Omental fat pad (tissue), 4 donors: ENCODE results near the gene USP2. TPM values are rescaled to one million over a fixed set of nuclear protein-coding genes. Genes with fewer than 3 reads are reported as not detected.

ENCODE experiments used
- ATAC-seq: fragments of 150-250 bp; one replicate; pipeline ENCODE4 v1.9.1; 2016; ENCODE audit warnings: mild to moderate bottlenecking, moderate library complexity; ENCODE audit not compliant: low FRiP score
- DNase-seq: peaks from one replicate; pipeline ENCODE4 v3.0.0-alpha.2; 2019; ENCODE audit warnings: low spot score
- total RNA-seq, 4 donors: library from RNA; depleted of rRNA; stranded (reverse); fragments of >200 nt; gene quantifications; one replicate each; pipeline ENCODE4 v1.1.0, GENCODE V29; 2016
- TF ChIP-seq, protein P1 (sequence below), 3 donors: fragments of 450-650 bp; IDR thresholded peaks; one replicate each; pipeline ENCODE4 v1.5.1; 2016 to 2017; ENCODE audit warnings: antibody characterized with exemption in 3 of 3, mild to moderate bottlenecking in 3 of 3, moderate library complexity in 2 of 3

The USP2 gene
- total RNA-seq, 4 donors from 2014 or later: 0.63 to 18.7 (median 9.2) TPM

DNA sequence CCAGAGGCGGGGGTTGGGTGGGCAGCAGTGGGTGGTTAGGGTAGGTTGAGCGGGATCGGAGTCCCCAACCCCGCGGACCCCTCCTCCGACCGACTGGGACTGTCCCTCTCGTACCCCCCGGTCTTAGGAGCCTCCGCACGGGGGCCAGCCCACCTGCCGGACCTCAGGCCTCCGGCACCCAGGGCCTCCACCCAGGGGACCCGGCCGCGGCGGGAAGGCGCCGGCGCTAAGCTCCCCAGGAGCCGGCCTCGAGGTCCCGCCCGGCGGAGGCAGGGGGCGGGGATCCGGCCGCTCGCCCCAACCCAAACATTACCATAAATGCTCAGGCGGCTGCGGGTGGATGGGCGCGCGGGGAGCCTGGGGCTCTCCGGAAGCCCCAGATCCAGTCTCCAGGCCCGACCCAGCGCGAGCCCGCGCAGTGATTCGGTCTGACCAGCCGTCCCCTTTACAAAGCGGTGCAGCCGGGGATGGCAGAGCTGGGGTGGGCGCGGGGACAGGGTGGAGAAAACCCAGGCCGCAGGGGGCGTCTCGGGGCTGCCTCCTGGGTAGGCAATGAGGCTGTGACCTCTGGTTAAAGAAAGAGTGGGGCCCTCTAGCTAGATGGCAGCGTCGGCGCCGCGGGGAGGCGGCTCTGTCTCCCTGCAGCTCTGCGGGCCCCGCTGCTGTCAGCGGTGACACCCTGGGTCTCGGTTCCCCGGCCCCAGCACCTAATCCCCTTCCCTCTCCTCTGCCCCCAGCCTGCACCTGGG, 60.5 kb downstream of the USP2 start:
- no peak for DNase-seq
- ATAC-seq: peak; percentile 44

DNA sequence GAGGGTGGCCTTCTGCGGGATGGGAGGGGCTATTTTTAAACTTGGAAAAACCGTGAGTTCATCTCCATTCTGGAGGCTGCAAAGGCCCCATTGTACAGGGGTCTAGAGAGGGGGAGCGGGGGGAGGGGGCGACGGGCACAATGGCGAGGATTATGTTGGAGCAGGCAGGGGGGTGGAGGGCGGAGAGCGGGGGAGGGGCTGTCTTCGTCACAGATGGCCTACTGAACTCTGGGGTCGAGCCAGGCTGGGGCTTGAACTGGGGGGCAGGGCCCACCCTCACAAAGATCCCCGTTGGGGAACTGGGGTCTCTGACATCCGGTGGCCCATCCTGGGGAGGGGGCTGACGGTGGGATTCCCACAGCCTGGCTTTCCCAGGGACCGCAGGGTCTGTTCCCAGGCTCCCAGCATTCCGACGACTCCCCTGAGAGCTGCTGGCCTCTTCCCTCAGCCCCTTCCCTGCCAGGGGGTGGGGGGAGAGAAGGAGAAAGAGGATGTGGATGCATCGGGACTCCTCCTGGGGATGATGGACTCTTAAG, 61.2 kb downstream of the USP2 start:
- TF ChIP-seq, protein P1, sequence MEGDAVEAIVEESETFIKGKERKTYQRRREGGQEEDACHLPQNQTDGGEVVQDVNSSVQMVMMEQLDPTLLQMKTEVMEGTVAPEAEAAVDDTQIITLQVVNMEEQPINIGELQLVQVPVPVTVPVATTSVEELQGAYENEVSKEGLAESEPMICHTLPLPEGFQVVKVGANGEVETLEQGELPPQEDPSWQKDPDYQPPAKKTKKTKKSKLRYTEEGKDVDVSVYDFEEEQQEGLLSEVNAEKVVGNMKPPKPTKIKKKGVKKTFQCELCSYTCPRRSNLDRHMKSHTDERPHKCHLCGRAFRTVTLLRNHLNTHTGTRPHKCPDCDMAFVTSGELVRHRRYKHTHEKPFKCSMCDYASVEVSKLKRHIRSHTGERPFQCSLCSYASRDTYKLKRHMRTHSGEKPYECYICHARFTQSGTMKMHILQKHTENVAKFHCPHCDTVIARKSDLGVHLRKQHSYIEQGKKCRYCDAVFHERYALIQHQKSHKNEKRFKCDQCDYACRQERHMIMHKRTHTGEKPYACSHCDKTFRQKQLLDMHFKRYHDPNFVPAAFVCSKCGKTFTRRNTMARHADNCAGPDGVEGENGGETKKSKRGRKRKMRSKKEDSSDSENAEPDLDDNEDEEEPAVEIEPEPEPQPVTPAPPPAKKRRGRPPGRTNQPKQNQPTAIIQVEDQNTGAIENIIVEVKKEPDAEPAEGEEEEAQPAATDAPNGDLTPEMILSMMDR (IDR thresholded peaks at IDR 0.05): no peak
- DNase-seq: no peak
- no peak for ATAC-seq

More for the DNA sequence above, 60.5 kb downstream of the USP2 start:
- TF ChIP-seq, protein P1 (IDR thresholded peaks at IDR 0.05): no peak

DNA sequence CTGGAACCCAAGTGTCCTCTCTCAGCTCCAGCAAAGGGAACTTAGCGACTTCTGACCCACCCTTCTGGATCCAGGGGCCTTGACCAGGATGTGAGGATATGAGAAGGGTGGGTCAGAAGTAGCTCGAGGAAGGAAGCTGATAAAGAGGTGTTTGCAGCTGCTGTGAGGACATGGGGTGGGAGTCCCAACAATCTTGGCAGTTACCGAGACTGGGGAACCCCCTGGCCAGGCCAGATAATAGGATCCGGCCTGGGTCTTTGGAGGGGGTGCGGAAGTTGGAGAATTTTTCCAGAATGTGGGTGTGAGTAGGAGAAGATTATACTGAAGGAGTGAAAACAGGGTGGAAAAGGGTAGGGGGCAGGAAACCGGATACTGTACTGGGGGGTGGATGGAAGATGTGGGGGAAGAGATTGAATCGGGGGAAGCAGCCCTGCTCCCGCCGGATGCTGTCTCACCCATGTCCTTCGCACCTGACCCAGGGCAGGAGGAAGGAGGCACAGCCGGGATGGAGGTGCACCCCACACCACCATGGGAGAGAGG, 61.7 kb downstream of the USP2 start:
- TF ChIP-seq, protein P1 (IDR thresholded peaks at IDR 0.05): no peak
- DNase-seq (no peak), ATAC-seq (no peak)

DNA sequence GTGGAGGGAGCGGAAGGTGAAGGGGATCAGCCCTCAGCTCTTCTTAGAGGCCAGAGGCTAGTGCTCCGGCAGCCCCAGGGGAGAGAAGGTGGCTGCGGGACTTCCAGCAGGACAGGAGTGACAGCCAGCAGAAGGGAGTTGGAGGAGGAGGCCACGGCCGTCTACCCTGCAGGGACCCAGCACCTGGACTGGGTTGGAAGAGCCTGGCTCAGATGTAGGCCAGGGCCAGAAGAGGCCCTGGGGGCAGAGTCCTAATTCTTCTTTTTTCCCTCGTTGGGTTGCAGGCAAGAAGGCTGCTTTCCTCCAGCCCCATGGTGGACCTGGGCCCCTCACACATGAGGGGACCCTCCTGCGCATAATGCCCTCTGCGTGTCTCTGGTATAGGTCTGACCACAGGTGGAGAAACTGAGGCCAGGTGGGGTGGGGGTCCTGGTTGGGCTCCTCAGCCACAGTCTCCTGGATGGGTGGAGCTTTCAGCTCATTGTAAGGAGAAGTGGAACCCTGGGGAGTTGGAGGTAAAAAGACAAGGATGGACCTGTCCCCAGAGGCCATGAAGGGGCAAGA, 62.3 kb downstream of the USP2 start:
- ATAC-seq: no peak
- TF ChIP-seq, protein P1 (IDR thresholded peaks at IDR 0.05): no peak

DNA sequence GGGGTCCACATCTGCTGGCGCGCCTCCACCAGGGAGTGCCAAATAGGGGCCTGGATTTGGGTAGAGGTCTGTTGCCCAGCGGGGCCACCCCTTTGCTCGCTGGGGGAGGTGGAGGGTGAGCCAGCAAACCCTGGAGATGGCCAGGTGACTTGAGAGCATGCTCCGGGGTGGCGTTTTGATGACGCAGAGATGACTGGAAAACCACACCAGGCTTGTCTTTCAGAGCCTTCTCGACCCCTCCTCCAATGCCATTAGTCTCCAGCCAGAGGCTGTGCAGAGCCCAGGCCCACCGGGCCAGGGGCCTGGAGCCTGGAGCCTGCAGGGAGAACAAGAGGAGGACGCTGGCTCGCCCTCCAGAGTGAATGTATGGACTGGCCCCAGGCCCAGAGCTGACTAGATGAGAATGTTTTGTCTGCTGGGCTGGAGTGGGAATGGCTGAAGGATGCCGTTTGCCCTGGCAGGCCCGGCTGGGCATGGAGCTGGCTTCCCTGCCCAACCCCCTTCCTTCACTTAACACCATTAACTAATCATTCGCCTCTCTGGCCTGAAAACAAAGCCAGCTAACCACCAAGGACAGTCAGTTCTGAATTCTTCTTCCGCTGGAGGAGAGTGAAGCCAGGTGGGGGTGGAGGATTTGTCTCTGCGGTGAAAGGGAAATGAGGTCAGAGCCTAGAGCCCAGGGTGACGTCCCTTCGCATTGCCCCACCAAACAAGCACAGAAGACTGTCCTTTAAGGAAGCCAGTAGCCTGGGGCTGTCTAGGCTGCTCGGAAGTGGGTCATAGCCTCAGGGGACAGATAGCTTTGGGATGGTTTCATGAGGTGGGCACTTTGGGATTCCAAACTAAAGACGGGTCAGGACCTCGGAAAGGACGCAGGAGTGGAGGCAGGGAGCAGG, 63.0 kb downstream of the USP2 start:
- TF ChIP-seq, protein P1 (IDR thresholded peaks at IDR 0.05): no peak
- DNase-seq (no peak), ATAC-seq (no peak)

More for the DNA sequence above, 62.3 kb downstream of the USP2 start:
- DNase-seq: no peak

DNA sequence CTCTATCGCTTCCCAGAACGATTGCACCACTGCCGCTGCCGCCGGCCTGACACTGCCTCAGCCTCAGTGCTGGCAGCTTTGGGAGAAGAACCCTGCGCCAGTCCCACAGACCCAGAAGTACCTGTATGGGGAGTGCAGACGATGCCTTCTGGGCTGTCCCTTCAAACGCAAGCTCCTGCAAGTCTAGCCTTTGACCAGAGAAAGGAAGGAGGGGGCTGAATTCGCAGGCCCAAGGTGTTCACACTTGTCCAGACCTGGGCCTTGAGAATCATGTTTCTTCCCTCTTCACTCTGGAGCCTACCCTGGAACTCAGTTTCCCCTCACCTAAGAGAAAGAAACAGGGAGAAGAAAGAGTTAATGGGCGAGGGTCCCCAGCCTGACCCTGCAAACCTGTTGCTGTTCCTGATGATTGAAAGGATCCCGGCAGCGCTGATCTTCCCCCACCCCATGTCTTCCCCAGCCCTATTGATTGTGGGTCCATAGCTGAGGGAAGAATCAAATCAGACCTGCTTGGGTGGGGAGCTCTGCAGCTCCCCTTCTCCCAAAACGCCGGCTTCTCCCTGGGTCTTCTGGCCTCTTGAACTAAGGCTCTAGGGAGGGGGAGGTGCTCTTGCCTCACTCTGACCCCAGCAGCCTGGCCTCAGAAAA, 63.8 kb downstream of the USP2 start:
- ATAC-seq (no peak), DNase-seq (no peak)
- TF ChIP-seq, protein P1 (IDR thresholded peaks at IDR 0.05): no peak
